ENCODE data around the gene SUFU. TPM values are rescaled to one million over a fixed set of nuclear protein-coding genes. Genes with fewer than 3 reads are reported as not detected.
A peak's percentile ranks its signal among the peaks of the same experiment; 100 is the strongest.

Gene SUFU
- total and polyA plus RNA-seq, 2 of the 13 experiments (the other 11 are each of a cell fraction or from before 2014, with no cell fraction given), result 2.9 to 5.5 TPM

DNA sequence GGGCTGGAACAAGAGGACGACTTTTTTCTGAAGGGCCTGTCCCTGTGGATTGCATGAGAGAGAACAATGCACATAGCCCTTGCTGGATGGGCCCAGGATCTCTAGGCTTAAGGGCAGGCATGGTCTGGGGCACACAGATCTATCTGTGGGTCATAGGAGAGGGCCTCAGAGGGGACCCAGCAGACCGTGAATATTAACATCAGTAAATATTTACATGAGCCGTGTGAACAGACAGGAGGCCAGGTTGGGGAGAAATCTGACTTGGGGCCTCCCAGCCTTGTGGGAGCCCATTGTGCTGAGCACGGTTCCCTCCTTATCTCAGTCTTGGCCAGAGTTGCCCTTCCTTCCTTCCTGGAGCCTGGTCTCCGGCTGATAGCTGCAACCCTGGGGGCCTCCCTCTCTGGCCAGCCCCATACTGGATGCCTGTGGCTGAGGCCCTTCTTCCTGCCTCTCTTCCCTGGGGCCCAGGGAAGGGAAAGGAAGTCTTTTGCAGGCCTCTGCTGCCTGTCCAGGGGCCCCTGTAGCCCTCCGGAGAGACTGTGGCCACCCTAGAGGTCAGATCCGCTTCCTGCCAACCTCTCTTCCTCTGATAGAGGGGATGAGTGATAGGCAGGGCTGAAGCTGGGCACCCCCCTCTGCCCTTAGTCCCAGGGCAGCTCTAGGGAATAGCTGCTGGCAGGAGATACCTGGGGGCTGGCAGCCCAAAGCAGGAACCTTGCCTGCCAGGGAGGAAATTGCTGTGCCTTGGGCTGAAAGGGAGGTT lies 96.0 kb downstream of the SUFU start (continued):
- TF ChIP-seq, protein P1, sequence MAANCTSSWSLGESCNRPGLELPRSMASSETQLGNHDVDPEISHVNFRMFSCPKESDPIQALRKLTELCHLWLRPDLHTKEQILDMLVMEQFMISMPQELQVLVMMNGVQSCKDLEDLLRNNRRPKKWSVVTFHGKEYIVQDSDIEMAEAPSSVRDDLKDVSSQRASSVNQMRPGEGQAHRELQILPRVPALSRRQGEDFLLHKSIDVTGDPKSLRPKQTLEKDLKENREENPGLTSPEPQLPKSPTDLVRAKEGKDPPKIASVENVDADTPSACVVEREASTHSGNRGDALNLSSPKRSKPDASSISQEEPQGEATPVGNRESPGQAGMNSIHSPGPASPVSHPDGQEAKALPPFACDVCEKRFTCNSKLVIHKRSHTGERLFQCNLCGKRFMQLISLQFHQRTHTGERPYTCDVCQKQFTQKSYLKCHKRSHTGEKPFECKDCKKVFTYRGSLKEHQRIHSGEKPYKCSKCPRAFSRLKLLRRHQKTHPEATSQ (CRISPR knock-in tag; IDR thresholded peaks at IDR 0.05; ENCODE audit: borderline replicate concordance), result no peak
- peak; percentile 85; the same call in 1 of the 2 replicates for TF ChIP-seq MTA1 (CRISPR knock-in tag; IDR thresholded peaks at IDR 0.05; ENCODE audit: borderline replicate concordance)
- no peak; the same call in 1 of the 2 replicates for TF ChIP-seq HHEX (CRISPR knock-in tag; IDR thresholded peaks at IDR 0.05)
- TF ChIP-seq AKAP8 (CRISPR knock-in tag; IDR thresholded peaks at IDR 0.05), result no peak
- TF ChIP-seq MIER3 (CRISPR knock-in tag; IDR thresholded peaks at IDR 0.05; ENCODE audit: borderline replicate concordance), result peak; percentile 62; the same call in 1 of the 2 replicates
- TF ChIP-seq NR2F1 (CRISPR knock-in tag; IDR thresholded peaks at IDR 0.05), result peak in 1 of 2 experiments; percentile 26; a peak in 1 of 4 replicates
- TF ChIP-seq ZNF382 (CRISPR knock-in tag; IDR thresholded peaks at IDR 0.05; ENCODE audit: borderline replicate concordance), result no peak
- TF ChIP-seq ONECUT2 (CRISPR knock-in tag; IDR thresholded peaks at IDR 0.05), result no peak
- TF ChIP-seq ZNF773 (CRISPR knock-in tag; IDR thresholded peaks at IDR 0.05; ENCODE audit: borderline replicate concordance), result no peak
- 0 out of 2 replicates have a peak, but pooled peaks have one; percentile 51 for TF ChIP-seq ZNF354B (CRISPR knock-in tag; IDR thresholded peaks at IDR 0.05)
- TF ChIP-seq, protein P2, sequence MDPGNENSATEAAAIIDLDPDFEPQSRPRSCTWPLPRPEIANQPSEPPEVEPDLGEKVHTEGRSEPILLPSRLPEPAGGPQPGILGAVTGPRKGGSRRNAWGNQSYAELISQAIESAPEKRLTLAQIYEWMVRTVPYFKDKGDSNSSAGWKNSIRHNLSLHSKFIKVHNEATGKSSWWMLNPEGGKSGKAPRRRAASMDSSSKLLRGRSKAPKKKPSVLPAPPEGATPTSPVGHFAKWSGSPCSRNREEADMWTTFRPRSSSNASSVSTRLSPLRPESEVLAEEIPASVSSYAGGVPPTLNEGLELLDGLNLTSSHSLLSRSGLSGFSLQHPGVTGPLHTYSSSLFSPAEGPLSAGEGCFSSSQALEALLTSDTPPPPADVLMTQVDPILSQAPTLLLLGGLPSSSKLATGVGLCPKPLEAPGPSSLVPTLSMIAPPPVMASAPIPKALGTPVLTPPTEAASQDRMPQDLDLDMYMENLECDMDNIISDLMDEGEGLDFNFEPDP (CRISPR knock-in tag; conservative IDR thresholded peaks at IDR 0.05), result peak; percentile 94; the same call in 1 of the 2 replicates
- TF ChIP-seq RXRA (CRISPR knock-in tag; IDR thresholded peaks at IDR 0.05), result peak; percentile 85
- TF ChIP-seq ZNF746 (CRISPR knock-in tag; IDR thresholded peaks at IDR 0.05), result peak; percentile 78
- TF ChIP-seq ZMYM2 (CRISPR knock-in tag; IDR thresholded peaks at IDR 0.05), result no peak; the same call in 1 of the 2 replicates
- no peak for TF ChIP-seq ZNF570 (CRISPR knock-in tag; IDR thresholded peaks at IDR 0.05; ENCODE audit: borderline replicate concordance)
- TF ChIP-seq ZNF326 (CRISPR knock-in tag; IDR thresholded peaks at IDR 0.05; ENCODE audit: borderline replicate concordance), result no peak
- 0 out of 2 replicates have a peak, but pooled peaks have one; percentile 42 for TF ChIP-seq KAT7 (CRISPR knock-in tag; IDR thresholded peaks at IDR 0.05; ENCODE audit: borderline replicate concordance)
- TF ChIP-seq MYPOP (CRISPR knock-in tag; IDR thresholded peaks at IDR 0.05), result peak; percentile 67; the same call in 1 of the 2 replicates
- peak; percentile 88 for TF ChIP-seq PATZ1 (CRISPR knock-in tag; IDR thresholded peaks at IDR 0.05)
- no peak for TF ChIP-seq PCBP1 (IDR thresholded peaks at IDR 0.05; ENCODE audit: borderline replicate concordance, low read depth, low read length)
- TF ChIP-seq ZNF30 (CRISPR knock-in tag; IDR thresholded peaks at IDR 0.05), result 0 out of 2 replicates have a peak, but pooled peaks have one; percentile 46
- no peak for TF ChIP-seq PAWR (CRISPR knock-in tag; IDR thresholded peaks at IDR 0.05; ENCODE audit: borderline replicate concordance)
- TF ChIP-seq HNRNPH1 (optimal IDR thresholded peaks at IDR 0.05; ENCODE audit: low read depth, low read length), result no peak
- TF ChIP-seq ZFP36L2 (CRISPR knock-in tag; IDR thresholded peaks at IDR 0.05), result no peak

Data from HepG2 (cell line).